HPDE6-E6E7 (cell line): Measurements from ENCODE around the gene SLC26A11.
"Not testable (repeated sequence)": the region's sequence is repeated elsewhere in the genome, so short reads cannot be mapped to it uniquely, and the experiment has no call there.

Experiments used
- DNase-seq: peaks from one replicate; pipeline ENCODE4 v3.0.0; 2011; ENCODE audit warnings: missing footprints; ENCODE audit errors: extremely low spot score

Gene SLC26A11

DNA sequence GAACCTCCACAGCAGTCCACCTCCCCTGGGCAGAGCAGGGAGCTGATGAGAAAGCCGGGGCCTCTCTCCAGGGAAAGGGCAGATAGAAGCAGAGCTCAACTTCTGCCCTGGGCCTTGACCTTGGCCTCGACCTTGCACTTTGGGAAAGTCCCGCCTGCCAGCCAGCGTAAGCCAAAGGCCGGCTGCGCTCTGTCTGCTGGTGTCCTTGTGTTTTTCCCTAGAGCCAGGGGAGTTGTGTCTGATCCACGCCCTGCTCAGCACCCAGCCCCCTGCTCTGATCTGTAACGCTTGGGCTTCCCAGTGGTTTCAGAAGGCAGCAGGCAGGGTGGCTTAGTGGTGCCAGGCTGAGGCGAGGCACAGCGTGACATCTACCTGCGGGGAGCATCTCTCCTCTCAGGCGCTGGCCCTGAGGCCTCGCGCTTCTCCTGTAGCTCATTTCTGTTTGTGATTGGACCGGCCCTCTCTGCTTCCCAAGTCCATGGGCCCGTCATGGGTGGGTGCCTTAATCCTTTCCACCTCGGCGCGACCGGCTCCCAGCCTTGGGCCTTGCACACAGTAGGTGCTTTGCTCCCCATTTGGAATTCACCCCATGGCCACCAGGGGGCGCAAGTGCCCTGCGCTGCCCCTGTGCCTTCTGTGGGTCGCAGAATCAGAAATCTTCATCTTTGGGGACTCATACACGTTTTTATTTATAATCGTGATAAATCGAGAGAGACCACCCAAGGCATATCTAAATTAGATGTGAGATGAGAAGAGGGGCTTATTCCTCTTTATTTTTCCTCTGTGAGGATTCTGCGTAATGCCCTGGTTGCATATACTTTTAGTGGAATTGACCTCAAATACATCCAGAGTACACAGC is 24.3 kb upstream of the SLC26A11 start:
- DNase-seq, result no peak

DNA sequence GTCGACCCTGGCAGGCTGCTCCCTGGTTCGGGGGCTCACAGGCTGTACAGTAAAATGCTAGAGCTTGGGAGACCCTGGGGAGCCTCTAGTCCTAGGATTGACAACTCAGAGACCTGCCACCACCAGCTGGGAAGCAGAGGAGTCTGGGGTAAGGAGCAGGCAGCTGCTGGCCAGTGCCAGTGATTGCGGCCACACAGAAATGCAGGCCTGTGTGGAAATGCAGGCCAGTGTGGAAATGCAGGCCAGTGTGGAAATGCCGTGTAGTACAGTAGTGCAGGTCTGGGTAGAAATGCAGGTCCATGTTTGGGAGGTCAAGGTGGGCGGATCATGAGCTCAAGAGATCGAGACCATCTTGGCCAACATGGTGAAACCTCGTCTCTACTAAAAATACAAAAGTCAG is 23.6 kb upstream of the SLC26A11 start:
- no peak for DNase-seq

DNA sequence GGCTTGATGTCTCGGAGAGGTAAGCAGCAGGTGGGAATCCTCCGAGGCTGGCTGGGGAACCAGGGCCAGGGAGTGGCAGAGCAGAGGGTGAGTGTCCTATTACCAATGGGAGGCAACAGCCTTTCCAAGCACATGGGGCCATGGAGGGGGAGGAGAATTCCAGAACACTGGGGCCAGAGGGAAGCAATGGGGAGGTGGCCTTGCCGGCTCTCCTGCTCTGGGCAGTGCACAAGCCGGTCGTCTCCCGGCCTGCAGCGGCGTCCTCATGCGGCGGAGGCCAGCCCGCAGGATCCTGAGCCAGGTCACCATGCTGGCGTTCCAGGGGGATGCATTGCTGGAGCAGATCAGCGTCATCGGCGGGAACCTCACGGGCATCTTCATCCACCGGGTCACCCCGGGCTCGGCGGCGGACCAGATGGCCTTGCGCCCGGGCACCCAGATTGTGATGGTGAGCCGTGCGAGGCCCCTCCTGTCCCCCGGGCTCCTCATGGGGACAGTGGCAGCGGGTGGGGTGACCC is 22.0 kb upstream of the SLC26A11 start:
- DNase-seq, result no peak

DNA sequence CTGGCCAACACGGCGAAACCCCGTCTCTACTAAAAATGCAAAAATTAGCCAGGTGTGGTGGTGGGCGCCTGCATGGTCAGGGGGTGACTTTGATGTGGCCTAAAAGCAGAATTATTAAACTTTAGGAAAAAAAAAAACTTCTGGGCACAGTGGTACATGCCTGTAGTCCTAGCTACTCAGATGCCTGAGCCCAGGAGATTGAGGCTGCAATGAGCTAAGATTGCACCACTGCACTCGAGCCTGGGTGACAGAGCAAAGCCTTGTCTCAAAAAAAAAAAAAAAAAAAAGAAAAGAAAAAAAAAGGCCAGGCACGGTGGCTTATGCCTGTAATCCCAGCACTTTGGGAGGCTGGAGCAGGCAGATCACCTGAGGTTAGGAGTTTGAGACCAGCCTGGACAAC is 20.9 kb upstream of the SLC26A11 start:
- not testable (repeated sequence) for DNase-seq

DNA sequence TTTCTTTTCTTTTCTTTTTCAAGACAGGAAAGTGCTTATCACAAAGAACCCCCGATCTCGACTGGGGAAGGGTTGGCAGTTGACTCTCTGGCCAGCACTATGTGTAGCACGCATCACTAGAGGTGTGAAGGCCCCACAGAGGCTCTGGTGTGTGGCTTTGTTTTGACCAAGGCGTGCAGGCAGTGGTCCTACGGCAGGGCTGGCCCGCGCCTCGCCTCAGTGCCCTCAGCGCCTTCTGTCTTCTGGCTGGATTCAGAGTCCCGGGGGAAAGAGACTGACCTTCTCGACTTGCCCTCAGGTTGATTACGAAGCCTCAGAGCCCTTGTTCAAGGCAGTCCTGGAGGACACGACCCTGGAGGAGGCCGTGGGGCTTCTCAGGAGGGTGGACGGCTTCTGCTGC is 18.8 kb upstream of the SLC26A11 start:
- no peak for DNase-seq

DNA sequence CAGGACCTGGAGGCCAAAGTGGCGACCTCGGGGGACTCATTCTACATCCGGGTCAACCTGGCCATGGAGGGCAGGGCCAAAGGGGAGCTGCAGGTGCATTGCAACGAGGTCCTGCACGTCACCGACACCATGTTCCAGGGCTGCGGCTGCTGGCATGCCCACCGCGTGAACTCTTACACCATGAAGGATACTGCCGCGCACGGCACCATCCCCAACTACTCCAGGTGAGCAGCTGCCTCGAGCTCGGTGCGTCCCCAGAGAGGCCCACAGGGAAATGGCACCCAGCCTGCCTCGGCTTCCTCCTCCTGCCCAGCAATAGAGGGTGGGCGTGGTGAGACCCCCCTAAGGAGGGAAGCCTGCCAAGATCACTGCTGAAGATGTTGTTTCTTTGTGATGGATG is 18.0 kb upstream of the SLC26A11 start:
- DNase-seq, result no peak

DNA sequence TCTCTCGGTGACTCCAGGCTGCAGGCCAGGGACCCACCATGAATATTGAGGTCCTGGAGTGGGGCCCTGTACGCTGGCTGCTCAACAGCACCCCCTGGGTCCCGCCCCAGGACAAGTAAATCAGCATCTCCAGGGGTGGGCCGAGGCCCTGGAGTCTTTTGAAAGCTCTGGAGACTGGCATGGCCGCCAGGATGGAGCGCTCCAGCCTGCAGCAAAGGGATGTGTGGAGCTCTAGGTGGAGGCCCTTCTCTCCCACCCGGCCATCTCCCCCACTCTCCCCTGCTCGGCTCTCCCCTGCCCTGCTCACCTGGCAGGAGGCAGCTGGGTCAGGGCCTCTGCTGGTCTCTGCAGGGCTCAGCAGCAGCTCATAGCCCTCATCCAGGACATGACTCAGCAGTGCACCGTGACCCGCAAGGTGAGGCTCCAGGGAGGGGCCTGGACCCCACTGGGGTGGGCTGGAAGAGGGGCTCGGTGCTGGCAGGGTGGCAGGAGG is 16.7 kb upstream of the SLC26A11 start:
- no peak for DNase-seq

DNA sequence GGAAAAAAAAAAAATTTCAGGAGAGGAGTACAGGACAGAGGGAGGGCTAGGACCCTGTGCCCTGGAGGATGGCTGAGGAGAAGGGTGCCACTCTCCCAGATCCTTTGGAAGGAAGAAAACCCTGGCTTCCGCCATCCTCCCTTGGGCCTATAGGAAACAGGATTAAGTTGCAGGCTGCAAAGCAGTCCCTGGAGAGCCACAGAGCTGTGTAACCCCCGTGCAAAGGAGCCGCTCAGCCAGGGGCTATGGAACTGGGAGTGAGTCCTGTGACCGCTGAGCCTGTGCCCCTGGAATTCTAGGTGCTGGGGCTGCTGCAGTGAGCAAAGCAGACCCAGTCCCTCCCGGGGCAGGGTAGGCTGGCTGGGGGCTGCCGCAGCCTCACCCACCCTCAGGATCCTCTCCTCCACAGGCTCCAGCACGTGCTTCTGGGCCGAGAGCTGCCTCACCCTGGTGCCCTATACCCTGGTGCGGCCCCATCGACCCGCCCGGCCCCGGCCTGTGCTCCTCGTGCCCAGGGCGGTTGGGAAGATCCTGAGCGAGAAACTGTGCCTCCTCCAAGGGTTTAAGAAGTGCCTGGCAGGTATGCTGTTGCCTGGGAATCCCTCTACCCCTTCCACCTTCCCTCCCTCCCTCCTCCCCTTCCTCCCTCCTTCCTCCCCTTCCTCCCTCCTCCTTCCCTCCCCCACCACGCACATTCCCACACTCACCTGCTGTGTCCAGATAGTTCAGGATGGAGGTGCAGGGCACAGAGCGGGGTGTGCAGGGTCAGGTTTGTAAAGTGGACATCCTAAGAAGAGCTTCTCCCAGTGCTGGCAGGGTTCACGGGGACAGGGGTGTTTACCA is 15.4 kb upstream of the SLC26A11 start:
- no peak for DNase-seq

DNA sequence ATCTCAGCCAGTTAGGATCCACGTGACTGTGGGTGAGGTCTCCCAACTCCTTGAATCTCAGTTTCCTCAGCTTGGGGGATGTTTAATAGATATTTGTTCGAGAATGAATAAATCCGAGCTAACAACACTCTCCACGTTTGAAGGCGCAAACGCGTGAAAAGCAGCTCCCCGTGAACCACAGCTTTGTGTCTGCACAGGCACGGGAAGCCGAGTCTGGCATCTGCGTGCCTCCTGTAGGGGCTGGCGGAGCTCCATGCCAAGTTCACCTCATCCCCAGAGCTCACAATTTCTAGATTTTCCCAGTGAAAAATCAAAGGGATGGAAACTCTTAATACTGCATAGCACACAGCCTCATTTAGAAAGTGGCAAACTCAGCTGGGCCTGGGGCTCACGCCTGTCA is 14.4 kb upstream of the SLC26A11 start:
- DNase-seq, result no peak

DNA sequence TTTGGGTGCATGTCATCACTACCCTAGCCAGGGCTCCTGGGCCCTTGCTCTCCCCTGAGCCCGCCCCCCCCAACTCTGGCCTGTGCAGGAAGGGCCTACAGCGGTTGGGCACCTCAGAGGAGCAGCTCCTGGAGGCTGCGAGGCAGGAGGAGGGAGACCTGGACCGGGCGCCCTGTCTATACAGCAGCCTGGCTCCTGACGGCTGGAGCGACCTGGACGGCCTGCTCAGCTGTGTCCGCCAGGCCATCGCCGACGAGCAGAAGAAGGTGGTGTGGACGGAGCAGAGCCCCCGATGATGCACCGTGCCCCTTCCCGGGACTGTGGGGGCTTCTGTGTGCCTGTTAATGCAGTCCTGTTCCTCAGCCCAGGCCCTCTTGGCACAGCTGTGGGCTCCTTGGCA is 12.2 kb upstream of the SLC26A11 start:
- DNase-seq, result no peak

DNA sequence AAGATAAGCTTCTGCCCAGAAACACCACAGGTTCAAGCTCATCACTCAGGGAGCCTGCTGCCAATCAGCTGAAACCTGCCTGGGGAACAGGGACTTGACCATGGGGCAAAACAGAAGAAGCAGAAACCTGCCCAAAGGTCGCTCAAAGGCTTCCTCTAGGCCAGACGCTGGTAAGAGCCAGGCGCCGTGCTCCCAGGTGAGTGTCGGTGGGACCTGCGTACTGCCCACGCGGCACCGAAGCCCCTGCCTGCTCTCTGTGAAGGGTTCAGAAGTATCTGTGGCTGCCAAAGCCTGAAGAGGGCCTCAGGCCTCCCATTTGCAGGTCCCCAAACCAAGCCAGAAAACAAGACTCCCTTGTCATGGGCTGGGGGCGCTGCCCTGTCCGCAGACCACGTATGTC is 10.5 kb upstream of the SLC26A11 start:
- DNase-seq, result no peak

DNA sequence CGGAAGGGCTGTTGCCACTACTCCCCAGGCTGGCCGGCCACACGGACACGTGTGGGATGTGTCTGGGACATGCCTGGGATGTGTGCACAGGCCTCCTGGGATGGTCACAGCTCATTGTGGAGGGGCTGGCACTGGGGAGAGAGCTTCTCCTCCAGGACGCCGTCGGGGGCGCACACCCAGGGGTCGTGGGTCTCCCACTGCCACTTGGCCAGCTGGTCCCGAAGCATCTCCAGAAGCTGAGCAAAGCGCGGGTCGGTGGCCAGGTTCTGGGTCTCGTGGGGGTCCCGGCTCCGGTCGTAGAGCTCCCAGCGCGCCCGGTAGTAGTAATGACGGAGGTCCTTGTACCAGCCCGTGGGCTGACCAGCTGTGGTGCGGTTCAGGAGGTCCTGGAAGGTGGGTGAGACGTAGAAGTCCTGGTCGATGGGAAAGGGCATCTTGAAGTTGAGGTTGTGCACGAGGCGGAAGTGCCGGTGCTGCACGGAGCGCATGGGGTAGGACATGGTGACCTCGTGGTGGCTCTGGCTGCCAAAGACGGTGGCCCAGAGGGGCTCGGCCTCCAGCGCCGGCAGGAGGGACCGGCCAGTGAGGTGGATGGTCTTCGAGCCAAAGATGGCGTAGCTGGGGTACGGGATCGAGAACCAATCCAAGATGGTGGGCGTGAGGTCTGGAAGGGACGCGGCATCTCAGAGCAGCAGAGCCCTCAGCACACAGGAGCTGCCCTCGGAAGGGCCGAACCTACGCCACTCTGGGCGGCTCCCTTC is 9.7 kb upstream of the SLC26A11 start:
- DNase-seq, result no peak

DNA sequence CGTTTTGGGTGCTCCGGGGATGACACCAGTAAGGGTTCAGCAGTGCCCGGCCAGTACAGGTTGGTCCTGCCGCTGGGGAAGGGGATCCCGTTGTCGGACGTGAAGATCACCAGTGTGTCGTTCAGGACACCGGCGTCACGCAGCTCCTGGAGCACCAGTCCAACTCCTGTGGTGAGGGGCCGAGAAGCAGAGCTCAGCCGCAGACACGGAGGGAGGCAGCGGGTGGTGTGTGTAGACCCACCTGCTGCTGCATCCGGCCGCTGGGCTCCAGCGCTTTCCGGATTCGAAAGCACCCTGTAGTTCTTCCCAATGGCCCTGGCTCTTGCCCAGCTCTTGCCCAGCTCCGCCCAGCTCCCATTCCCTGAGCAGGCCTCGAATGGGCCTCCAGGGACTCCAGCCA is 8.1 kb upstream of the SLC26A11 start:
- DNase-seq, result no peak

DNA sequence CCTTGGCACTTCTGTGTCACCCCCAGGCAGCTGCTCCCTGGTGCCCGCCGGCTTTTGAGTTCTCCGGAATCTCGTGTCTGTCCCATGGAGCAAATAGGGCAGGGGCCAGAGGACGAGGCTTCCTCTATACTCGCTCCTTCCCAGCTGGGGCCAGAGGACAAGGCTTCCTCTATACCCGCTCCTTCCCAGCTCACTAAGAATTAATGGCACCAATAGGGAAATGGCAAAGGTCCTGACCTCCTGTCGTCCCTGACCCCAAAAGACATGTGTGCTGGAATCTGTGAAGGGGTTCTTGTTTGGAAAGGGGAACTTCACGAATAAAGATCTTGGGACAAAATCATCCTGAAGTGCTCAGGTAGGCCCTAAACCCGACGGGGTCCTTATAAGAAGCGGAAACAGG is 7.7 kb upstream of the SLC26A11 start:
- no peak for DNase-seq

DNA sequence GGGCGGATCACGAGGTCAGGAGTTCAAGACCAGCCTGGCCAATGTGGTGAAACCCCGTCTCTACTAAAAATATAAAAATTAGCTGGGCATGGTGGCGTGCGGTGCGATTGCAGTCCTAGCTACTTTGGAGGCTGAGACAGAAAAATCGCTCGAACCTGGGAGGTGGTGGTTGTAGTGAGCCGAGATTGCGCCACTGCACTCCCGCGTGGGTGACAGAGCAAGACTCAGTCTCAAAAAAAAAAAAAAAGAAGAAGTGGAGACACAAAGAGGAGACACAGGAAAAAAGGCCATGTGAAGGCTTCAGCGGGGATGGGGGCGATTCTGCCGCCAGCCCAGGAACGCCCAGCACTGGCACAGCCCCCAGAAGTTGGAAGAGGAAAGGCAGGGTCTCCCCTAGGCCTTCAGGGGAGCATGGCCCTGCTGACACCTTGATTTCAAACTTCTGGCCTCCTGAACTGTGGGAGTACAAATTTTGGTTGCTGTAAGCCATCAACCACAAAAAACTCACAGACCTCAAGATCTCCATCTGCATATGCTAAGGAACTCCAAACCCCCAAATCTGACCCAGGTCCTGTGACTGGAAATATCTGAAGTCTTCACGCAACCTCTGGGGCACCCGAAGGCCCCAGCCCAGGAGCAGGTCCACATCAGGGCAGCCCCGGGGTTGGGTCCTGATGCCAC is 7.1 kb upstream of the SLC26A11 start:
- DNase-seq, result no peak

DNA sequence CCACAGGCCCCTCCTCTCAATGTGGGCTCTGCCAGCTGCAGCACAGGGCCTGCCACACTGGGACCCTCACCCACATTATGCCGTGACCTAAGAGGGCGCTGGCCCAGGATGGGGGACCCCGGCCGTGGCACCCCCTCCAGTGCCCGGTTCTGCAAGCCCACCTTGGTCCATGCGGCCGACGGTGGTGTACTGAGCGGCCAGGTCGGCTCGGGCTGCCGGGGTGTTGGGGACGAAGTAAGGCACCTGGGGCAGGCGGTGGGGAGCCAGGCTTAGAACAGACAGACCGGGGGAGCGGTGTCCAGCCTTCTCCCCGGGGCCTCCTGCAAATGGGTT is 6.6 kb upstream of the SLC26A11 start:
- no peak for DNase-seq

DNA sequence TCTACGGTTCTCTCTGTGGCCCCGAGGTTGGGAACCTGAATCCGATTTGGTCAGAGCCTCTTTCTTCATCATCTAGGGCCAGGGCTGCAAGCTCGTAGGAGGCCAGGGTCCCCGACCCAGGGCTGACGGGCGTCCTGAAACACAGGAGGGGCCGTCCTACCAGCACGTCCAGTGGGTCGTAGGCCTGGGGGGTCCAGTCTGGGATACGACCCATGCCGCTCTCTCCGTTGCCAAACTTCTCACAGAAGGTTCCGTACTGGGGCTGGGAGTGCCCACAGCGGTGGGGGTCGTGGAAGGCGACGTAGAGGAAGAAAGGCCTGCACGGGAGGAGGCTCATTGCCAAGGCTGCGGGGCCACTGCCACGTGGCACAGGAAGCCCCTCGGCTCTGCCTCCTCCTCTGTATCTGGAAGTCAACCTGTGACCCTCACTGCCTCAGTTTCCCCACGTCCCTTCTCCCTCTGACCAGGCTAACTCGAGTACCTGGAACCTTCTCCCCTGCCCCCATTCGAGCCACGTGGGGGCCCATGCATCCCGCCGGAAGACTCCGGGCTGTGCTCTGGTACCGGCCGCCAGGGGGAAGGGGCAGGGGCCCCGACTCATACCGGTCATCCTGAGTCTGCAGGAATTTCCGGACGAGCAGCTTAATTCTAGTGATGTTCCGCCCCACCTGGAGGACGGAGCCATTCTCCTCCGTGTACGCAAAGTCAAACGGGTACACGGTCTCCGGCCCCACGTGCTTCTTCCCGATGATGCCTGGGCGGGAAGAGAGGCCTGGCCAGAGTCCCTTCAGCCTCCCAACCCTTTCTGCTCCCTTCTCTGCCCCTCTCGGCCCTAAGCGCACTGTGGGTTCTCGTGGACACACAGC is 6.0 kb upstream of the SLC26A11 start:
- DNase-seq, result no peak

DNA sequence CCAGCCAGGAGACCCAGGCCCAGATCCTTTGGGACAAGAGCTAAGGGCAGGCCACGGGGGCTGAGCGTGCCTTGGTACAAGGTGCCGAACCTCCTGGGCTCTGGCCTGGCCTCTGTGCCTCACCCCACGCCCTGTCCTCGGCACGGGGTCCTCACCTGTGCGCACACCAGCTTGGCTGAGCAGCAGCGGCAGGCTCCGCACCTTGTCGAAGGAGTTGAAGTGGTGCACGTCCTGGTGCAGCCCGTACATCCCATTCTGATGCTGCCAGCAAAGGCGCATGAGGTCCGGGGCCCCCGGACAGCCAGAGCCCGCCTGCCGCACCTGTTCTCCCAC is 5.4 kb upstream of the SLC26A11 start:
- no peak for DNase-seq

DNA sequence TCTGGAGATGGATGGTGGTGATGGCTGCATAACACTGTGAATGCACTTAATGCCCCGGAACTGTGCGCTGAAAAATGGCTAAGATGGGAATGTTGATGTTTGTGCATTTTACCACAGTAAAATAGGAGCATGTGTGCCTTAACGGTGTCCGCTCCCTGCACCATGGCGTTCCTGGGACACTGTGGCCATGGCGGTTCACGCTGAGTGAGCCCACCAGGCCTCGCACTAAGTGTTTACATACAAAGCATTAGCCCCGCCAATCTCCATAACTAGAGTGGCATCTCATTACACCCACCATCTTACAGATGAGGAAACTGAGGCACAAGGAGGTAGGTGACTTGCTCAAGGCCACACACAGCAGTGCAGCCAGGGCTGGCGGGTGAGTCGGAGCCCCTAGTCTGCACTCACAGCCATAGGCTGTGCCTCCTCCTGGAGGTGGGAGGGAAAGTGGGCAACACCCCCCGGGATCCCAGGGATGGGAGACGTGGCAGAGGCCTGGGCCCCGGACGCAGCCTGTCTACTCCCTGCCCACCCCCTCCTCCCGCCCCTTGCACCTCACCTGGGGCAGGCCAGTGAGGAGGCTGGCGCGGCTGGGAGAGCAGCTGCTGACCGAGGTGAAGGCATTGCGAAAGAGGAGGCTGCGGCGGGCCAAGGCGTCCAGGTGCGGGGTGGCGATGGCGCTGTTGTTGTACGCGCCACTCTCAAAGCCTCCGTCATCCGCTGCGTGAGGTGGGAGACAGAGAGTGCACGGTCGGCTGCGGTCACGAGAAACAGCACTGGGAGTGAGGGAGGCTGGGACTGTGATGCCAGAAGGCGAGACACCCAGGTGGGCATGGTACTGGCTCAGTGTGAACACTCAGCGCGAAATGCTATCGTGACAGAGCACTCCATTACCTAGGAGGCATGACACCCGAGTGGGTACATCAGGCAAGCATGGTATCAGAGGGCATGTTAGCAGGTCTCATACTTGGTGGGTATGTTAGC is 3.5 kb upstream of the SLC26A11 start:
- no peak for DNase-seq
